NB4 (cell line): Measurements from ENCODE around the gene ZFP36L2.

Experiments used
- DNase-seq: peaks from one replicate; pipeline ENCODE4 v3.0.0; 2010; ENCODE audit warnings: low read depth
- H3K4me3 ChIP-seq: one replicate; pipeline ENCODE4 v1.5.1; 2011; ENCODE audit warnings: mild to moderate bottlenecking, low read depth, low read length, moderate library complexity
- CTCF ChIP-seq: IDR thresholded peaks from one replicate; pipeline ENCODE4 v1.5.1; 2012; ENCODE audit warnings: low read depth, low read length
- MAX ChIP-seq: IDR thresholded peaks from 2 replicates; pipeline ENCODE4 v1.6.1; 2011; ENCODE audit warnings: low read depth, low read length
- MYC ChIP-seq: IDR thresholded peaks from 2 replicates; pipeline ENCODE4 v1.6.1; 2011; ENCODE audit warnings: low read depth, low read length
- POLR2A ChIP-seq: IDR thresholded peaks from 2 replicates; pipeline ENCODE4 v1.6.1; 2011; ENCODE audit warnings: mild to moderate bottlenecking; ENCODE audit not compliant: insufficient read length; ENCODE audit errors: extremely low read depth

Gene ZFP36L2, protein sequence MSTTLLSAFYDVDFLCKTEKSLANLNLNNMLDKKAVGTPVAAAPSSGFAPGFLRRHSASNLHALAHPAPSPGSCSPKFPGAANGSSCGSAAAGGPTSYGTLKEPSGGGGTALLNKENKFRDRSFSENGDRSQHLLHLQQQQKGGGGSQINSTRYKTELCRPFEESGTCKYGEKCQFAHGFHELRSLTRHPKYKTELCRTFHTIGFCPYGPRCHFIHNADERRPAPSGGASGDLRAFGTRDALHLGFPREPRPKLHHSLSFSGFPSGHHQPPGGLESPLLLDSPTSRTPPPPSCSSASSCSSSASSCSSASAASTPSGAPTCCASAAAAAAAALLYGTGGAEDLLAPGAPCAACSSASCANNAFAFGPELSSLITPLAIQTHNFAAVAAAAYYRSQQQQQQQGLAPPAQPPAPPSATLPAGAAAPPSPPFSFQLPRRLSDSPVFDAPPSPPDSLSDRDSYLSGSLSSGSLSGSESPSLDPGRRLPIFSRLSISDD

DNA sequence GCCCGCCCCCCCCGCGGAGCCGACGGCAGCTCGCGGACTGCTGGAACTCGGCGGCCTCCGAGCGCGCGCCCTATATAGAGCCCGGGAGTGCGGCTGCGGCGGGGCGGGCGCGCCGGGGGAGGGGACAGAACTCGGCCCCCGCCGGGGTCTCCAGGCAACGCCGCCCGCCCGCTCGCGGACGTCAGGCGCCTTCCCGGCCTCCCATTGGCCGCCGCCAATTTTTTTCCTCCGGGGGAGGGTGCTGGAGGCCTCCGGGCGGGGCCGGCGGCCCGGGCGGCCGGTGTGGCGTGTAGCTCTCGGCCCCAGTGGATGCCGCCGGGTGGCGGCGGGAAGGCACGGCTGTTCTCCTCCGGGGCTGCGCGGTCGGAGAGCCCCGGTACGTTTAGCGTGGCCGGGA, at the start of gene ZFP36L2:
ZFP36L2 (minus strand) TSS at position 49 of the 397 bp plus-strand sequence. CDS start 291 bp downstream, outside the sequence.
- H3K4me3 ChIP-seq = peak within 1 kb of the TSS; percentile 88
- TF ChIP-seq MYC (no peak), POLR2A (peak; percentile 90)
- peak; percentile 98 for DNase-seq

DNA sequence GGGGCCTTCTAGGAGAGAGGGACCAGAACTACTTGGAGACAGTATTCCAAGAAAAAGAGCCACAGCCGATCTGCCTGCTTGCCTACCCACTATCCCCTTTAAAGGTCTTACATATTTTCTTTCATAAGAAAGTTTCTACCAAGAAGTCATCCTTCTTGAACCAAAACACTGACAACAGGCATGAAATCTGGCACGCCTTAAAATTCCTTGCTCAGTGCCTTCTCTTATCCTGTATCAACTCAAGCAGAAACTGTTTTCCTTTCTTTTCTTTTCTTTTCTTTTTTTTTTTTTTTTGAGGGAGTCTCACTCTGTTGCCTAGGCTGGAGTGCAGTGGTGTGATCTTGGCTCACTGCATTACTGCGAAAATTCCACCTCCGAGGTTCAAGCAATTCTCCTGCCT, 48.3 kb upstream of the ZFP36L2 start:
- H3K4me3 ChIP-seq = no peak overlapping the region
- no peak for DNase-seq
- TF ChIP-seq MYC (no peak), CTCF (no peak), POLR2A (no peak), MAX (no peak)

- no peak for TF ChIP-seq CTCF
- no peak for TF ChIP-seq MAX
- no peak for TF ChIP-seq POLR2A
- no peak for TF ChIP-seq MYC
- H3K4me3 ChIP-seq = no peak overlapping the region
- DNase-seq = no peak
Measured at GRCh38 chr2:43274055-43274454, 47.6 kb upstream of the ZFP36L2 start.

GRCh38 chr2:43273529-43273928, 47.1 kb upstream of the ZFP36L2 start:
- no peak for DNase-seq
- H3K4me3 ChIP-seq = no peak overlapping the region
- TF ChIP-seq POLR2A (no peak), MAX (no peak), CTCF (no peak), MYC (no peak)

DNA sequence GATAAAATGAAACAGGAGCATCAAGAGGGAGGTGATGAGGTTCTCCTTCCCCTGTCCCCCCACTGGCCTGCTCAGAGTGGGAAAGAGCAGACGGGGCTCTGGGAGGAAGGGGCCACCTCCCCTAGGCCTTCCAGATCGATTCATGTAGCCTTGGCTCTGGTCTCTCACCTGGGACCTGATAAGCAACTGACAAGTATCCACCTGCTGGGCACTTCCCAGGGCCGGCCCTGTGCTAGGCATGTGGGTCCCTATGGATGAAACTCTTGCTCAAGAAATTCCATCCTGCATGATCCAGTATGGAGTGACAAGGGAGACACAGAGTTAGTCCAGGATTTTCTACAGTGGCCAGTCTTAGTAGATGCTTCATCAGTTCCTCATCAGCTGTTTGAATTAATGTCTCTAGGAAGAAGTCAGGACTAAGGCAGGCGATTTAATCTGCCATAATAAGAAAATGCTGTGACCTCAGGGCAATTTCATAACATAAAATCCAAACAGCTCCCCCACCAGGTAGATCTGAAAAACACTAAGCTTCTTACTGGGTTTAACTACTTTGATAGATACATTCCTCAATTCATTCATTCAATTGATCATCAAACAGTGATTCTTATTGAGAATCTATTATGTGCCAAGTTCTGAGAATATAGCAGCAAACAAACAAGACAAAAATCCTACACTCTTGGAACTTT, 44.7 kb upstream of the ZFP36L2 start:
- no peak overlapping the region for H3K4me3 ChIP-seq
- peak; percentile 38 for DNase-seq
- TF ChIP-seq MAX (no peak), POLR2A (no peak), MYC (no peak), CTCF (no peak)

- no peak for TF ChIP-seq MAX
- TF ChIP-seq MYC = no peak
- no peak for TF ChIP-seq POLR2A
- TF ChIP-seq CTCF = no peak
- no peak for DNase-seq
- H3K4me3 ChIP-seq = no peak overlapping the region
Measured at GRCh38 chr2:43270461-43270860, 44.1 kb upstream of the ZFP36L2 start.
